HCT116 (cell line): ENCODE results near the gene ANGPTL3. TPM values are rescaled to one million over a fixed set of nuclear protein-coding genes. Genes with fewer than 3 reads are reported as not detected.

ENCODE experiments used
- ATAC-seq: fragments of 200-7000 bp; cut with Tn5 transposase; 2 replicates; pipeline ENCODE4 v1.9.1; 2020; ENCODE audit warnings: mild to moderate bottlenecking, moderate library complexity
- BruUV-seq: library from RNA; stranded (reverse); fragments of 400-500 nt; replicated peaks from 2 replicates; lab custom pipeline; 2021; lab: Mats Ljungman, UMichigan
- CTCF ChIA-PET: fragments of 300-600 bp; sonication (Branson Sonifier 250); formaldehyde crosslinking; loops from one replicate; lab custom pipeline; 2021; ENCODE audit warnings: antibody characterized with exemption; lab: Charles Lee
- POLR2A ChIA-PET: fragments of 300-600, 350-600 bp; sonication (Branson Sonifier 250); formaldehyde crosslinking; loops from one replicate; lab custom pipeline; 2021; ENCODE audit warnings: antibody characterized with exemption; lab: Charles Lee
- RAD21 ChIA-PET, 2 experiments: fragments of 300-600 bp; sonication (Branson Sonifier 250); formaldehyde crosslinking; loops; one replicate each; lab custom pipeline; 2023; ENCODE audit warnings: low total read pairs in 2 of 2; ENCODE audit not compliant: uncharacterized antibody in 2 of 2, unreplicated experiment in 2 of 2, low non-redundant PET in 1 of 2; lab: Charles Lee
- DNase-seq: peaks from one replicate; pipeline ENCODE4 v3.0.0-alpha.2; 2010; ENCODE audit warnings: low read depth, low spot score
- H2AFZ ChIP-seq: fragments of 200-600 bp; shearing (Covaris generic), sonication (generic); 2 replicates; pipeline ENCODE4 v1.6.1; 2017; ENCODE audit warnings: low read depth, mixed run types, mixed read lengths, antibody characterized with exemption, low read length; ENCODE audit not compliant: poor library complexity, severe bottlenecking
- H3K27ac ChIP-seq: 2 replicates; pipeline ENCODE4 v1.5.1; 2012; ENCODE audit warnings: low read depth, low read length
- H3K27me3 ChIP-seq: fragments of 200-600 bp; sonication (generic); 2 replicates; pipeline ENCODE4 v1.6.1; 2016; ENCODE audit warnings: mixed run types, low read length, mixed read lengths; ENCODE audit not compliant: insufficient read depth
- H3K36me3 ChIP-seq, 2 experiments: fragments of 200-500 bp in 1 of 2; fragments of 200-600 bp in 1 of 2; sonication (Bioruptor generic) in 1 of 2; sonication (generic) in 1 of 2; 2 replicates each; pipeline versions ENCODE4 v1.5.1 to v1.6.1; 2014 to 2016; ENCODE audit warnings: low read length in 2 of 2, inconsistent platforms in 1 of 2, mixed read lengths in 1 of 2, mixed run types in 1 of 2; ENCODE audit not compliant: insufficient read depth in 2 of 2, control insufficient read depth in 1 of 2
- H3K4me1 ChIP-seq, 2 experiments: fragments of 200-600 bp in 1 of 2; sonication (generic) in 1 of 2; 2 replicates each; pipeline versions ENCODE4 v1.5.1 to v1.6.1; 2012 to 2017; ENCODE audit warnings: low read length in 2 of 2, inconsistent platforms in 1 of 2, mild to moderate bottlenecking in 1 of 2, mixed read lengths in 1 of 2, mixed run types in 1 of 2, moderate library complexity in 1 of 2; ENCODE audit not compliant: insufficient read depth in 2 of 2, control insufficient read depth in 1 of 2
- H3K4me2 ChIP-seq: fragments of 200-600 bp; sonication (generic); 2 replicates; pipeline ENCODE4 v1.6.1; 2017; ENCODE audit warnings: mixed run types, low read length, mixed read lengths
- H3K4me3 ChIP-seq, 2 experiments: fragments of 200-600 bp in 1 of 2; sonication (generic) in 1 of 2; replicated peaks in 1 of 2; 2 replicates each; pipeline ENCODE4 v1.5.1; 2011 to 2016; ENCODE audit warnings: low read length in 2 of 2, control low read depth in 1 of 2, low read depth in 1 of 2, mild to moderate bottlenecking in 1 of 2, mixed read lengths in 1 of 2, mixed run types in 1 of 2
- H3K79me2 ChIP-seq: fragments of 200-600 bp; sonication (generic); 2 replicates; pipeline ENCODE4 v1.6.1; 2017; ENCODE audit warnings: mild to moderate bottlenecking, mixed run types, low read length, moderate library complexity, mixed read lengths; ENCODE audit not compliant: insufficient read depth
- H3K9ac ChIP-seq: fragments of 200-600 bp; sonication (generic); 2 replicates; pipeline ENCODE4 v1.6.1; 2016; ENCODE audit warnings: low read length, mixed read lengths
- H3K9me2 ChIP-seq: fragments of 200-600 bp; sonication (generic), shearing (Covaris generic); 2 replicates; pipeline ENCODE4 v1.6.1; 2017; ENCODE audit warnings: mixed run types, mild to moderate bottlenecking, moderate library complexity; ENCODE audit not compliant: insufficient read depth
- H3K9me3 ChIP-seq, 2 experiments: fragments of 200-500 bp in 1 of 2; fragments of 200-600 bp in 1 of 2; sonication (Bioruptor generic) in 1 of 2; sonication (generic) in 1 of 2; 2 replicates each; pipeline ENCODE4 v1.6.1; 2014 to 2017; ENCODE audit warnings: low read length in 2 of 2, mixed read lengths in 2 of 2, inconsistent platforms in 1 of 2, low read depth in 1 of 2, mild to moderate bottlenecking in 1 of 2, mixed run types in 1 of 2, moderate library complexity in 1 of 2; ENCODE audit not compliant: control insufficient read depth in 1 of 2, insufficient read depth in 1 of 2
- H4K20me1 ChIP-seq: fragments of 200-600 bp; sonication (generic), shearing (Covaris generic); 2 replicates; pipeline ENCODE4 v1.6.1; 2017; ENCODE audit warnings: mixed run types, mild to moderate bottlenecking, moderate library complexity; ENCODE audit not compliant: insufficient read depth
- CEBPB ChIP-seq: IDR thresholded peaks from 2 replicates; pipeline ENCODE4 v1.6.1; 2012; ENCODE audit warnings: low read depth
- EGR1 ChIP-seq: IDR thresholded peaks from 2 replicates; pipeline ENCODE4 v1.6.1; 2012; ENCODE audit warnings: low read depth
- FOSL1 ChIP-seq: IDR thresholded peaks from 2 replicates; pipeline ENCODE4 v1.6.1; 2012; ENCODE audit warnings: low read depth
- JUND ChIP-seq: IDR thresholded peaks from 2 replicates; pipeline ENCODE4 v1.6.1; 2012
- SIN3A ChIP-seq: IDR thresholded peaks from 2 replicates; pipeline ENCODE4 v1.6.1; 2012; ENCODE audit warnings: low read depth
- YY1 ChIP-seq: IDR thresholded peaks from 2 replicates; pipeline ENCODE4 v1.6.1; 2011; ENCODE audit warnings: low read length, low read depth, moderate library complexity, mild to moderate bottlenecking; ENCODE audit not compliant: insufficient replicate concordance; ENCODE audit errors: extremely low read depth
- ZBTB33 ChIP-seq: IDR thresholded peaks from 2 replicates; pipeline ENCODE4 v1.6.1; 2011; ENCODE audit warnings: mild to moderate bottlenecking, low read length, moderate library complexity; ENCODE audit not compliant: insufficient replicate concordance; ENCODE audit errors: extremely low read depth
- intact Hi-C: fragments of 100-400 bp; cut with micrococcal nuclease; formaldehyde crosslinking; loops from 2 replicates; pipeline ENCODE4 v1.10.0; 2022
- total RNA-seq: library from RNA; stranded (reverse); gene quantifications from one replicate; pipeline ENCODE4 v1.2.1, GENCODE V29; 2021; ENCODE audit not compliant: unreplicated experiment

The ANGPTL3 gene
- total RNA-seq, 1 experiment from 2014 or later = 0.07 TPM

DNA sequence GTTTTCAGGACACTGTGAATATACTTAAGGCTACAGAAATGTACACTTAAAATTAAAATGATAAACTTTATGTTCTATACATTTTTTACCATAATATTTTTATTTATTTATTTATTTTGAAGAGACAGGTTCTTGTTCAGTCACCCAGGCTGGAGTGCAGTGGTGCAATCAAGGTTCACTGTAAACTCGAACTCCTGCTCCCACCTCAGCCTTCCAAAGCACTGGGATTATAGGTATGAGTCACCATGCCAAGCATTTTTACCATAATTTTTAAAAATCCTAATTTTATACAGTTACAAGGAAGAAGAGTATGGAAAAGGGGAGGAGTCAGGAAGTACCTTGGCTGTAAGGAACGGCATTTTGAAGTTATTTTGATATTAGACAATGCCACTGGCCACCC, 23.6 kb upstream of the ANGPTL3 start:
- H3K4me2 ChIP-seq = no peak overlapping the region

More for the DNA sequence above, 23.6 kb upstream of the ANGPTL3 start:
- Histone ChIP-seq H3K79me2 (no peaks in the 10 kb centered on the region), H3K4me3 (no peak overlapping the region), H3K27ac (no peak overlapping the region), H2AFZ (no peak overlapping the region), H3K9ac (no peak overlapping the region), H3K27me3 (no peaks in the 10 kb centered on the region), H3K4me1 (no peaks in the 10 kb centered on the region), H3K9me2 (no peaks in the 10 kb centered on the region), H3K9me3 (0 out of 4 replicates have a peak, but pooled peaks cover 0 to 5% of the 10 kb centered on the region in 2 experiments), H3K36me3 (no peaks in the 10 kb centered on the region), H4K20me1 (no peaks in the 10 kb centered on the region)
- intact Hi-C loops = no loop called here
- BruUV-seq = no TSS peak
- no peak for DNase-seq
- TF ChIP-seq JUND = no peak
- TF ChIP-seq ZBTB33 = no peak
- TF ChIP-seq EGR1 = no peak
- no peak for TF ChIP-seq SIN3A
- no peak for TF ChIP-seq FOSL1
- TF ChIP-seq CEBPB = no peak
- TF ChIP-seq YY1 = no peak
- ChIA-PET RAD21 (no interaction called here), POLR2A (no interaction called here), CTCF (no interaction called here)
- ATAC-seq = no peak
